CD4-positive, alpha-beta T cell treated with Interleukin-4 for 1 hour (primary cell): Measurements from ENCODE around the gene KLK10.

Experiments
- DNase-seq, 2 donors: peaks; one replicate each; pipeline ENCODE4 v3.0.0-alpha.2; 2020 to 2022

The KLK10 gene

GRCh38 chr19:51025809-51026553 is 6.5 kb upstream of the KLK10 start:
- no peak for DNase-seq

- no peak for DNase-seq
Measured at GRCh38 chr19:51025401-51025800, 5.9 kb upstream of the KLK10 start.

- no peak for DNase-seq
Measured at GRCh38 chr19:51024924-51025323, 5.4 kb upstream of the KLK10 start.

- DNase-seq = no peak
Measured at GRCh38 chr19:51023946-51024345, 4.4 kb upstream of the KLK10 start.

- no peak for DNase-seq
Measured at GRCh38 chr19:51022526-51022925, 3.0 kb upstream of the KLK10 start.

- peak in 1 of 2 donors; percentile 21 for DNase-seq
Measured at GRCh38 chr19:51020988-51021651, 1.6 kb upstream of the KLK10 start.

- no peak for DNase-seq
Measured at GRCh38 chr19:51018745-51019543, 565 bp downstream of the KLK10 start.

- peak; percentile 38 to 42 for DNase-seq
Measured at GRCh38 chr19:51016798-51017683, 2.5 kb downstream of the KLK10 start.

- no peak for DNase-seq
Measured at GRCh38 chr19:51015691-51016267, 3.7 kb downstream of the KLK10 start.

GRCh38 chr19:51014242-51014641 is 5.3 kb downstream of the KLK10 start:
- DNase-seq = no peak

- DNase-seq = no peak
Measured at GRCh38 chr19:51012661-51013190, 6.8 kb downstream of the KLK10 start.

GRCh38 chr19:51010066-51010795 is 9.3 kb downstream of the KLK10 start:
- DNase-seq = no peak

GRCh38 chr19:51009061-51009891 is 10.2 kb downstream of the KLK10 start:
- no peak for DNase-seq

GRCh38 chr19:51007488-51007887 is 12.0 kb downstream of the KLK10 start:
- no peak for DNase-seq

GRCh38 chr19:51006406-51006805 is 13.1 kb downstream of the KLK10 start:
- no peak for DNase-seq

GRCh38 chr19:51005248-51005647 is 14.3 kb downstream of the KLK10 start:
- no peak for DNase-seq

- no peak for DNase-seq
Measured at GRCh38 chr19:51003316-51003715, 16.2 kb downstream of the KLK10 start.

GRCh38 chr19:51002542-51003311 is 16.8 kb downstream of the KLK10 start:
- DNase-seq = peak in 1 of 2 donors; percentile 23

GRCh38 chr19:51002089-51002532 is 17.4 kb downstream of the KLK10 start:
- no peak for DNase-seq
